Amniotic stem cell (primary cell): ENCODE data around the gene KCNN1.
"Not testable (repeated sequence)": the region's sequence is repeated elsewhere in the genome, so short reads cannot be mapped to it uniquely, and the experiment has no call there.

ENCODE experiments used
- DNase-seq: peaks from one replicate; lab custom pipeline; 2025; lab: John Stamatoyannopoulos, UW

The KCNN1 gene

DNA sequence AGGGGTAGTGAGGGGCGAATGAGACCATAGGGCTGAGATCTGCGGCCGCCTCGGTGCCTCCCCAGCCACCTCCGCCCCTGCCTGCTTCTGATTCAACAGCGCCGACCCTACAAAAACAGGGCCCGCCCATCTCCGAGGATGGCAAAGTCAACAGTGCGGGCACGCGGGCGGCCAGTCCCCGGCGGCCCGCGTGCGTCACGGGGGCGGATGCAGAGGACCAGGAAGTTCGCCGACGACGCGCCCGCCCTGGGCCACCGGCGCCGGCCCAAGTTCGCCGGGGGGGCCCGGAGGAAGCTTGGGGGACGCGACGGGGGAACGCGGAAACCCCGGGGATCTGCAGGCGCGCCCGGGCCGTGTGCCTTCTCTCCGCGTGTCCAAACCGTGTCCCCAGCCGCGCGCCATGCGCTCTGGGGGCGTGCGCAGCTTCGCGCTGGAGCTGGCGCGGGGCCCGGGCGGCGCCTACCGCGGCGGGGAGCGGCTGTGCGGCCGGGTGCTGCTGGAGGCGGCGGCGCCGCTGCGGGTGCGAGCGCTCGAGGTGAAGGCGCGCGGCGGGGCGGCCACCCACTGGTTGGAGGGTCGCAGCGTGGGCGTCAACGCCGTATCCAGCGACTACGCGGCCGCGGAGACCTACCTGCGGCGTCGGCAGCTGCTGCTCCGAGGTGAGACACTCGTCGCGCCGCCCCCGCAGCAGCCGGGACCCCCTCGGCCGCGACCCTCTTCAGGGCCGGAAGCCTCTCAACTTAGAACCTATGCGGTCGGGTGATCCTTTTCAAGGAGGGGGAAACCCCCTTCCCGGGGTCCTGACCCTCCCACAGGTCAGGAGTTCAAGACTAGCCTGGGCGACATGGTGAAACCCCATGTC, 34.2 kb downstream of the KCNN1 start:
- peak; percentile 69 for DNase-seq

DNA sequence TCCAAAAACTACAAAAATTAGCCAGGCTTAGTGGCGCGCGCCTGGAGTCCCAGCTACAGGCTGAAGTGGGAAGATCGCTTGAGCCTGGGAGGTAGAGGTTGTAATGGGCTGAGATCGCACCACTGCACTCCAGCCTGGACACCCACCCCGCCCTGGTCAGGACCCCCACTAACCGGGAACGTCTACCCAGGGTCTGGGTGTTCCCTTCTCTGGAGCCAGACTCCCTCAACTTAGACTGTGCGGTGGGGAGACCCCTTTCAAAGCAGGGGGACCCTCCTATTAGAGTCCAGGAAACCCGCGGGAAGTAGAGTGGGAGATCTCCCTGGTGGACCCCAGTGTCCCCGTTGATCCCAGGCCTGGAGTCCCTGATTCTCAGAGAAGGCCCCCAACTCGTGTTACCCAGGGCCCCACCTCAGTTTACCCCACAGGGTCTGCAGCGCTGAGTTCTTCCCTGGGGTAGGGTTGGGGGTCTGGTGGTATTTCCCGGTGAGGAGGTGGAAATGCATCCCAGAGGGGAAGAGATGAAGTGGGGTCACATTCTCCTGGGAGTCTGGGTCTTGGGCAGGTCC, 35.0 kb downstream of the KCNN1 start:
- no peak for DNase-seq

DNA sequence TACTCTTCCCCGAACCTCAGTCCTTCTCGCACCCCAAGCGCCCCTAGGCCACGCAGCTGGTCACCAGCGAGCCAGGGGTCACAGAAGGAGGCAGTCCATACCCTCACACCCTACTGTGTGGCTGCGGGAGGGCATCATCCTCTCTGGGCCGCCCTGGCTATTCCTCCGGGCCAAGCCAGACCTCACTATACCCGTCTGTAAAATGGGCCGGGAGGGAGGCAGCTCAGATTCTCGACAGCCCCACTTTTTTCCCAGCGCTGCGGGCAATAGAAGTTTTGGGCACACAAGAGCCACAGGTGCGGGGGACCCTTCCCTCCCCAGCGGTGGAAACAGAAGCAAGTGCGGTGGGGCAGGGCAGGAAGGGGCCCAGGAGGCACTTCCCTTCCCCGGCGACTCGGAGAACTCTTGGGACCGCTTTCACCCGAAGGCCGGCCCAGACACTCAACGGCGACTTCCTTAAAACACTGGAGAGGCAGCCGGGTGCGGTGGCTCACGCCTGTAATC, 35.5 kb downstream of the KCNN1 start:
- no peak for DNase-seq

DNA sequence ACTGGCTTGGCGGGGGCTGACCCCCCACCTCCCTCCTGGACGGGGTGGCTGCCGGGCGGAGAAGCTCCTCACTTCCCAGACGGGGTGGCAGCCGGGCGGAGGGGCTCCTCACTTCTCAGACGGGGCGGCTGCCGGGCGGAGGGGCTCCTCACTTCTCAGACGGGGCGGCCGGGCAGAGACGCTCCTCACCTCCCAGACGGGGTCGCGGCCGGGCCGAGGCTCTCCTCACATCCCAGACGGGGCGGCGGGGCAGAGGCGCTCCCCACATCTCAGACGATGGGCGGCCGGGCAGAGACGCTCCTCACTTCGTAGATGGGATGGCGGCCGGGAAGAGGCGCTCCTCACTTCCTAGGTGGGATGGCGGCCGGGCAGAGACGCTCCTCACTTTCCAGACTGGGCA, 38.8 kb downstream of the KCNN1 start:
- not testable (repeated sequence) for DNase-seq

DNA sequence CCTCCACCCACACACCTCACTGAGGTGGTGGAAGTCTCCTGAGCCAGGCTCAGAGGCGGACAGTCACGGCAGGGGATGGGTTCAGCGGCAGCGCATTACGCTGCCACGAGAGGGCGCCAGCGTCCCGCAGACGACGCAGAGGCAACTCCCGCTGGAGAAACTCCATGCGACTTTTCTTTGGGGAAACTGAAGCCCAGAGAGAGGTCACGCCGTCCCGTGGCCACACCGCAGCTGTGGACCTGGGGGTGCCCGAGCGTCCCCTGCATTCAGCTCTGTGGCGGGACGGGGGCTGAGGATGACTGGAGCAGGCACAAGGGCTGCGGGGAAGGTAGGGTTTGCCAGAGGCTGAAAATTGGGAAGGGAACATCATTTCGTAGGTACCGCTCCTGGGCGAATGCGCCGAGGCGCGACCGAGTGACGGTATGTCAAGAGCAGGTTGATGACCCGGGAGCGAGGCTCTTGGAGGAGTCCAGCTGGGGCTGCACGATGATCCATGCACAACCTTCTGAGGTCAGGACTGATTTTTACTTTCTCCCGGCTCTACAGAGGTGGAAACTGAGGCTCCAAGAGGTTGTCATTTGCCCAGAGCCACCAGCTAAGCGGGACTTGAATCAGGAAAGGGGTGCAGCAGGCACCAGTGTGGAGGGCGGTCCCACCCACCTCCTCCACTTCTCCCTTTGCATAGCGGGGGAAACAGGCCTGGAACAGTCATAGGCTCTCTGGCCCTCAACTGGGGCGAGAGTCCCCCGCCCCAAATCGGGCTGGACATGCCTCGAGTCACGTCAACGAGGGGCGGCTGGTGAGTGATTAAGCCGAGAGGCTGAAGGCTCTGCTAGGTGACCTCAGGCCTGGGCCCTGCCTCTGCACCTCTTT, 40.4 kb downstream of the KCNN1 start:
- DNase-seq: peak; percentile 58

DNA sequence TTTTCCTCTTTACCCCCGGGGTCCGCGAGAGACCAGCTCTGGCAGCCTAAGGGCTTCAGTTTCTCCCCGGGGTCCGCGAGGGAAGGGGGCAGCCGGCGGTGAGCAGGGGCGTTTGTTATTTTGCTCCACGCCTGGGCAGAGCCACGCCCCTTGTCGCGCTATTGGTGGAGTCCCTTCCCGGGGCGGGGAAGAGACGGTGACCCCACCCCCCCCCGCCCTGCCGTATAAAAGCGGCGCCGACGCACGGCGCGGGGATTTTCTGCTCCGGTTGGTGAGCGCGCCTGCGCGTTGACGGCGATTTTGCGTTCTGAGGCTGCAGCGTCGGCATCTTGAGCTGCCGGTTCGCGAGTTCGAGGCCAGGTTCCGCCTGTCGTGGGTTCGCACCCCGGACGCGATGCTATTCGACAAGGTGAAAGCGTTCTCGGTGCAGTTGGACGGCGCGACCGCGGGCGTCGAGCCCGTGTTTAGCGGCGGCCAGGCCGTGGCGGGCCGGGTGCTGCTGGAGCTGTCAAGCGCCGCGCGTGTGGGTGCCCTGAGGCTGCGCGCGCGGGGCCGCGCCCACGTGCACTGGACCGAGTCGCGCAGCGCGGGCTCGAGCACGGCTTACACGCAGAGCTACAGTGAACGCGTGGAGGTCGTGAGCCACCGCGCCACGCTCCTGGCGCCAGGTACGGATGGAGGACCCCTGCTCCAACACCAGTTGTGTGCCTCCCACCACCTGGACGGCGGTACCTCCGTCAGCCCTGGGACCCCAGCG, 41.2 kb downstream of the KCNN1 start, which contains the start of gene ARRDC2:
Gene ARRDC2 (plus strand): TSS at position 254 of the 757 bp plus-strand sequence. CDS start 141 bp downstream, at position 395.
- peak; percentile 63 for DNase-seq

DNA sequence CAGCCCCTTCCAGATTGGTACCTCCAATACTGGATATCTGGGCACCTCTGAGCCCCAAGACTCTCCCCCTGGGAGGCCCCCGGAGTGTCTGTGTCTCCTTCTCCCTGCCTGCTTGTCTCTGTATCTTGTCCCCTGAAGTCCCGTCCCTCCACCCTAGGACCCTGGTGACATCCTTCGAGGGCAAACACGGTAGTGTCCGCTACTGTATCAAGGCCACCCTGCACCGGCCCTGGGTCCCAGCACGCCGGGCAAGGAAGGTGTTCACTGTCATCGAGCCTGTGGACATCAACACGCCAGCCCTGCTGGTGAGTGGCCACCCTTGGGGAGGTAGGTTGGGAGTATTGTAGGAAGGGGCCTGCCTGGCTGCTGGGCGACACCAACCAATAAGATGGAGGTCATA, 41.9 kb downstream of the KCNN1 start:
- no peak for DNase-seq

DNA sequence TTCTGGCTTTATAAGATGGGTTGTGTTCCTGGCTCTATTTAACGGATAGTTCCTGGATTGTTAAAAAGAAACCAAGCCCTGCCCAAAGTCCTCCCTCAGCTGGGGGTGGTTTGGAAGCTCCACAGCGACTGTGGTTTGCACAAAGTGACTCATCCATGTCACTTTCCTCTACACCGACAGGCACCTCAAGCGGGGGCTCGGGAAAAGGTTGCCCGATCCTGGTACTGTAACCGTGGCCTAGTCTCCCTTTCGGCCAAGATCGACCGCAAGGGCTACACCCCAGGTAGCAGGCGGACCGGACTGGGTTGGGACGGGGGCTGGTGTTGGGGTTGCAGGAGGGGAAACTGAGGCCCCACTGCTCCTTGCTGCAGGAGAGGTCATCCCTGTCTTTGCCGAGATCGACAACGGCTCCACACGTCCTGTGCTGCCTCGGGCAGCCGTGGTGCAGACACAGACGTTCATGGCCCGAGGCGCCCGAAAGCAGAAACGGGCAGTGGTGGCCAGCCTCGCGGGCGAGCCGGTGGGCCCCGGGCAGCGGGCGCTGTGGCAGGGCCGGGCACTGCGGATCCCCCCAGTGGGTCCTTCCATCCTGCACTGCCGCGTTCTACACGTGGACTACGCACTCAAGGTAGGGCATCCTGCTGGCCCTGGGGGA, 42.6 kb downstream of the KCNN1 start:
- no peak for DNase-seq

DNA sequence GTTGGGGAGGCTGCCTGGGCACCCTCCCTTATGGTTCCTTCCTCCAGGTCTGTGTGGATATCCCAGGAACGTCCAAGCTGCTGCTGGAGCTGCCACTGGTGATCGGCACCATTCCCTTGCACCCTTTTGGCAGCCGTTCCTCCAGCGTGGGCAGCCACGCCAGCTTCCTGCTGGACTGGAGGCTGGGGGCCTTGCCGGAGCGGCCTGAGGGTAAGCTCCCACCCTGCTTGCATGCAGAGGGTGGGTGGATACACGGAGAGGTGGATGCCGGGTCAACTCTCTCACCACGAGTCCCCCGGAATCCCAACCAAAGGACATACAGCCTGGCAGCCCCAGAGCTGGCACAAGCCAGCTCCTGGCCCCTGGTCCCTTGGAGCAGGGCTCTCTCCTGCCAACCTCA, 43.2 kb downstream of the KCNN1 start:
- no peak for DNase-seq

DNA sequence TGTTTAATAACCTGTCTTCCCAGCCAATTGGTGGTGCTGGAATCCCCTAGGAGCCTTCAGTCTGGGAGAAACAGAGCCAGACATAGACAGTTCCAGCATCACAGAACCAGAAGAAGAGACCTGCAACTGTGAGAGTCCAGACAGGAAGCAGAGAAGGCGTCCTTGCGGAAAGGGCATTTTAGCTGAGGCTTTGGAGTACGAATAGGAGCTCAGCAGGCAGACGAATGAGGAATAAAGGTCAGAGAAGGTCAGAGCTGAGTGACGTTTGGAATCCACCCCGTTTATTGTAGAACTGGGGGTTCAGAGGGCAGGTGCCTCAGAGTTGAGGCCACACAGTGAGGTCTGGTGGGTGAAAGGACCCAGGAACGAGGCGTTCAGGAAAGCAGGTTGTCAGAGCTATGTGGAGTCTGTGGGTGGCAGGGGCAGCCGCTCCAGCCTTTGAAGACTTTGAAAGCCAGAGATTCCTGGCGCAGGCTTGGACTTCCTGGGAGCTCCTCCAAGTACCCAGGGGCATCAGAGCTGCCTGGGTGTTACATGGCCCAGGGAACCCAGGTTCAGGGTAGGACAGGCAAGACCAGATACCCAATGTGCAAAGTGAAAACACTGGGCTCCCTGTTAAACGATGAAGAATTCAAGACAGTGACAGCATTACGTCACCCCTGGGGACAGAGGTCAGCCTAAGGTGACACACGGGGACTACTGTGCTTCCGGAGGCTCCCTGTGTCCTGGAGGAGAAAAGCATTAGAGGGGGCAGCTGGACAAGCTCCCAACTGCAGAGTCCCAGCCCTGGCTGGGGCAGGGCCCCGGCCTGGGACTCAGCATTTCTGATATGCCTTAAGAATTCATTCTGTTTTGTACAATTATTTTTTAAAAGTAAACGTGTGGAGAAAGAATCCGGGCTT, 46.6 kb downstream of the KCNN1 start:
- no peak for DNase-seq

DNA sequence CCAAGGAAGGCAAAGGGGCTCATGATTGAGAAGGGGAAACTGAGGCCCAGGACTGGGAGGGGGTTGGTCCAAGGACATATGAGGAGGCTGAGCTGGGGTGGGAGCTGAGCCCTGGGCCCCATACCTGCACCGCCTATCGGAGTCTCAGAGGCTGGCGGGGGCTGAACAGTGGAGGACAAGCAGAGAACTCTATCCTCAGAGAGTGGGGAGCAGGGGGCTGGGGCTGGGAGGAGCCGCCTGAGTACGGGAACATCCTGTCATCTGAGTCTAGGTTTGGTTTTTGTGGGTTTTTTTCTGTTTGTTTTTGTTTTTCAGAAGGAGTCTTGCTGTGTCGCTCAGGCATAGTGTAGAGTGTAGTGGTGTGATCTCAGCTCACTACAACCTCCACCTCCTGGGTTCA, 47.3 kb downstream of the KCNN1 start:
- DNase-seq: no peak

DNA sequence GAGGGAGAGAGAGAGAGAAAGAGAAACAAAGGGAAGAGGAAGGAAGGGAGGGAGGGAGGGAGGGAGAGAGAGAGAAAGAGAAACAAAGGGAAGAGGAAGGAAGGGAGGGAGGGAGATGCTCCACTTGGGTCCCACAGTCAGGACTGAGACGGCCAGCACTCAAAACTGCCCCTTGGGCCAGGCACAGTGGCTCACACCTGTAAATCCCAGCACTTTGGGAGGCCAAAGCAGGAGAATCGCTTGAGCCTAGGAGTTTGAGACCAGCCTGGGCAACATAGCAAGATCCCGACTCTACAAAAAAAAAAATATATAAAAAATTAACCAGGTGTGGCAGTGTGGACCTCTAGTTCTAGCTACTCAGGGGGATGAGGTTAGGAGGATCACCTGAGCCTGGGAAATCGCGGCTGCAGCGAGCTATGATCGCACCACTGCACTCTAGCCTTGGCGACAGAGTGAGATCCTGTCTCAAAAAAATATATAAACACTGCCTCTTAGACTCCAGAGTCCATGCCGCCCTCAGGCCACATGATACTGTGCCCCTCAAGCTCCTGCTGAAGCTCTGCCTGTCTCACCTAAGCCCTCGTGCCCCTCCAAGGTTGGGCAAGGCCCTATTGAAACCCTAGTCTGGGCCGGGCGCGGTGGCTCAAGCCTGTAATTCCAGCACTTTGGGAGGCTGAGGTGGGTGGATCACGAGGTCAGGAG, 49.5 kb downstream of the KCNN1 start:
- no peak for DNase-seq

DNA sequence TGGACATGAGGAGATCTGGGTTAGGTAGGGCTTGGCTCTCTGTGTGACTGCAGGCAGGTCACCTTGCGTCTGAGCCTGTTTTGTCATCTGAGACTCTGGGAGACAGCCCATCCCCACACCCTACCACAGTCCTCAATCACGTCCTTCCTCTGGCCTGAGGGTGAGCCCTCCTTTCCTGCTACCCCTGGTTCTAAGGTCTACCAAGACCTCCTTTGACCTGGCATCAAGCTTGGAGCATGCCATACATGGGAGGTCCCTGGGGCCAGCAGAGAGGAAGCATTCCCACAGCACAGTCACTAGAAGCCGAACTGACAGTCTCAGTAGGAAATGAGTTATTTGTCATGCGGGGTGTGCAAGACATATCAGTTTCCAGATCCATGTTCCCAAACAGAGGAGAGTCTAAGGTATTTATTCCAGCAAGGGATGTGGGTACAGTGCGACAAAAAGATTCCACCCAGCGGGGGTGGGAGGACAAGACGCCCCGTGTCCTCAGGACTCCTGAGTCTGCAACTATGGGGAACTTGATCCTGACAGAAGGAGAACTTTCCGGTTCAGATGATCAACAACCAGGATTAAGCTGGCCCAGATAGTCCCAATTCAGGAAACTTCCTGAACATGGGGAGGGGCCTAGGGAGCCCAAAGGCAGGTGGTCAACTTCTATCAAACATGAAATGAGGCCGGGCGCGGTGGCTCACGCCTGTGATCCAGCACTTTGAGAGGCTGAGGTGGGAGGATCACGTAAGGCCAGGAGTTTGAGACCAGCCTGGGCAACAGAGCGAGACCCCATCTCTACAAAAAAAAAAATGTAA, 50.6 kb downstream of the KCNN1 start:
- DNase-seq: no peak

DNA sequence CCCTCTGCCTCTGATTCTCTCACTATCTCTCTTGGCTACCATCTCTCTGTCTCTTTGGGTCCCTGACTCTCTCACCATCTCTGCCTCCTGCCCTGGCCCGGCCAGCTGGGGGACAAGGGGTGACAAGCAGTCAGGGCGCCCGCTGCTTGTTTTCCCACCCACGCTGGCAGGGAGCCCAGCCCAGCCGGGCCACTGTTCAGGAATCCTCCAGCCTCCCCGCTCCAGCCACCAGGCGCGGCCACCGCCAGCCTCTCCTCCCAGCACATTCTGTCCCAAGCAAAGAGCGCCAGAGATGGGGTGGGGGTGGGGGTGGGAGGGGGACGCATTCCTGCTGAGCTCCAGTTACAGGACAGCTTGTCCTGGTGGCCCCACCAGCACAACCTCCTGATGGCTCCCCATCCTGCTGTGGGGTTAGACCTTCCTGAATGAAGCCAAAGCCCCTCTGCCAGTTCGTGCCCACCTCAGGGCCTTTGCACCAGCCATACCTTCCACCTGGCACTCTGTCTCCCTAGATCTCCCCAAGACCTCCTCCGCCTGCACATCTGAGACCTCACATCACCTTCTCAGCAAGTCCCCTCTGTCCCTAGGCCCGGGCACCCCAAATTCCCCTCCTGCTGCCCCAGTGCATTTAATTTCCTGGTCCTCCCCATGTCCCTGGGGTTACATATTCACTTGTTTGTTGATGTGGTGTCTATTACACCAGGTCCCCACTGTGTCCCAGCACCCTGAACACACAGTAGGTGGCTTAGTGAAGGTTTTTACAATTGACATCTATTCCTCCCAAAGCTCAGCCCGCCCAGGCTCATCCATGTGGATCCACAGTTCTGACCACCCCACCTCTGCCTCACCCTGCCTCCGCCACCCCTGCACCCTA, 53.5 kb downstream of the KCNN1 start:
- no peak for DNase-seq

DNA sequence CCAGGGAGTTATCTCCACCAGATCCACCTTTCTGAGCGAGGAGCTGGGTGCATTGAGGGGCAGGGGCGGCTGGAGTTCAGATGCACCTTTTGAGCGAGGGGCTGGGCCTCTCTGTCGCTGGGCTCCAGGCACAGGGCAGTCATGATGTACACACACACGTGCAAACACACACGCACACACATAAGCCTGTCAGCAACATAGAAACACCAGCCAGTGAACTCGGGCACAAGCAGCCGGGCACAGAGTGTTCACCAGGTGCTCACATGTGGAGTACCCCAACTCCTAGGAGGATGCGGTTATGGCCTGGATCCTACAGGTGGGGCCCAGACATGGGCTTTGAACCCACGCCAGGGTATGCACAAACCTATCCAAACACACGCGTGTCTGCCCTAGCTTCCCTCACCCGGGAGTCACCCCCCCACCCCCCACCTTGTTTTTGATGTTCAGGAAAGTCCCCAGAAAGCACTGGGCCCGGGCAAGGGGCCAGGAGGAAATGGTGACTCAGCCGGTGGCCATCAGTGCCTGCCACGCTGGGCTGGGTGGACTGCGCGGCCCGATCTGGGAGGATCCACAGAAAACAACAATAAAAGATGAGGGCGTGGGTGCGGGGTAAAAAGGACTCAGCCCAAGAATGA, 54.3 kb downstream of the KCNN1 start:
- DNase-seq: no peak

DNA sequence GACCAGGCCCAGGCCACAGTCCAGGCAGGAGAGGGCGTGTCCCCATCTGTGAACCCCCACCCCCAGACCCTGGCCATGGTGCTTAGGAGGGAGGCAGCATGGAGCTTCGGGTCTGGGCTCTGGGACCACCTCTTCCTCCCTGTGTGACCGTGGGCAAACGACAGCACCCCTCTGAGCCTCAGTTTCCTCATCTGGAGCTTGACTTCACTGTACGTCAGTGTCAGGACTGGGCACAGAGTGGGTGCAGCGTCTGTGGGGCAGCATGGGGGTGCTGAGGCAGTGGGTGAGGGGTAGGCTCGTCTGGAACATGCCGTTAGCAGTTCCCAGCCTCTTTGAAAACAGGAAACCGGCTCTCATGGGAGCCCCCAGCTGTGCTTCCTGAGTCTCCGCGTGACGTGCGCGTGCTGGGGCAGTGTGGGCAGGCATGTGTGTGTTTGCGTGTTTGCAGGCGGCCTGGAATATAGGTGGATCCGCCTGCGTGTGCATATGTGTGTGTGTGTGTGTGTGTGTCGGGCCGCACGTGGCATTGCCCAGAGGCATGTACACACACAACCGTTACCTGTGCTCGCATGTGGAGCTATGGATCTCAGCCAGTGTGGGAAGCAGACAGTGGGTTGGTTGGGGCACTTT, 56.8 kb downstream of the KCNN1 start:
- DNase-seq: no peak

DNA sequence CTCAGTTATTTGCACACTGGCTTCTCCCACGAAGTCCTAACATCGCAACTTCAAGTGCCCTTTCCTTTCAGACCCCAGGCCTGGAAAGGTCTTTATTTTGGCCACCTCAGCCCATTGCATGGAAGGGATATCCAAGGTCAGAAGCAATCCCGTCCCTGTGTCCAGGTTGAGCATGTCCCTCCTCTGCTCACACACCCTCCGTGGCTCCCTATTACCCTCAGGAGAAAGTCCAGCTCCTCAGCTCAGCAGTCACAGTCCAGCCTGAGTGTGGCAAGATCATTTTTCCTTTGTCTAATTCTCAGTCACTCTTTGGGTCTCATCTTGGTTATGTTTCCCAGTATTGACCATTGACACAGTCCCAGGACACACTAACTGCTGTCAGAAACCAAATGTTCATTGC, 60.2 kb downstream of the KCNN1 start:
- no peak for DNase-seq
